HS-5 (cell line): Measurements from ENCODE around the gene PRSS21.

Experiments
- DNase-seq: peaks from one replicate; pipeline ENCODE4 v3.0.0-alpha.2; 2012; ENCODE audit warnings: low read depth

The PRSS21 gene, protein sequence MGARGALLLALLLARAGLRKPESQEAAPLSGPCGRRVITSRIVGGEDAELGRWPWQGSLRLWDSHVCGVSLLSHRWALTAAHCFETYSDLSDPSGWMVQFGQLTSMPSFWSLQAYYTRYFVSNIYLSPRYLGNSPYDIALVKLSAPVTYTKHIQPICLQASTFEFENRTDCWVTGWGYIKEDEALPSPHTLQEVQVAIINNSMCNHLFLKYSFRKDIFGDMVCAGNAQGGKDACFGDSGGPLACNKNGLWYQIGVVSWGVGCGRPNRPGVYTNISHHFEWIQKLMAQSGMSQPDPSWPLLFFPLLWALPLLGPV

DNA sequence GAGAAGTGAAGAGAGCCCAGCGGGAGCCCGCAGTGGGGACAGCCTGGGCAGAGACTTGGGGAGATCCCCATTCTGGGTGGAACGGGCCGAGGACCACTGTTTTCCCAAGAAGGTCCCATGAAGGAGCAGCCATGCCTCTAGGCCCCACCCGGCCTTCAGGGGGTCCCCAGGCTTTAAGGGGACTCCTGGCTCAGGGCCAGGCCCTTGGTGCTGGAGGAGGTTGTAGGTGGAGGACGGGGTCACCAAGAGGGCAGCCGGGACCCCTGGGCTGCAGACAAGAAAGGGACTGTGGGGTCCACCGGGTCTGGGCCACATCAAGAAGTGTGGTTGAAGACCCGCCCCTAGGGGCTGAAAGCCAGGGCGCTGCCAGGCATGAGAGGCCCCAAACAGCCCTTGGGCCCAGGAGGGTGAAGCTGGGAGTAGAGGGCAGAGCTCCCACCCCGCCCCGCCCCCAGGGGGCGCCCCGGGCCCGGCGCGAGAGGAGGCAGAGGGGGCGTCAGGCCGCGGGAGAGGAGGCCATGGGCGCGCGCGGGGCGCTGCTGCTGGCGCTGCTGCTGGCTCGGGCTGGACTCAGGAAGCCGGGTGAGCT, at the start of gene PRSS21:
Gene PRSS21 (plus strand): TSS at position 487 of the 589 bp plus-strand sequence. CDS start 32 bp downstream, at position 519.
- no peak for DNase-seq

DNA sequence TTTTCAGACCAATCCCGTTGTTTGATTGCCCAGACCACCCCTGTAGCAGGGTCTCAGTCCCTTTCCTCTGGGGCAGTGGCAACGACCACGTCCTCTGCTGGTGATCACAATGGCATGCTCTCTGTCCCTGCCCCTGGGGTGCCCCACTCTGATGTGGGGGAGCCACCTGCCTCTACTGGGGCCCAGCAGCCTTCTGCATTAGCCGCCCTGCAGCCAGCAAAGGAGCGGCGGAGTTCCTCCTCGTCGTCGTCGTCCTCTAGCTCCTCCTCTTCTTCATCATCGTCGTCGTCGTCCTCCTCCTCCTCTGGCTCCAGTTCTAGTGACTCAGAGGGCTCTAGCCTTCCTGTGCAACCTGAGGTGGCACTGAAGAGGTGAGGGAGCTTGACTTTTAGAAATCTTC, 49.1 kb upstream of the PRSS21 start:
- DNase-seq, result no peak

DNA sequence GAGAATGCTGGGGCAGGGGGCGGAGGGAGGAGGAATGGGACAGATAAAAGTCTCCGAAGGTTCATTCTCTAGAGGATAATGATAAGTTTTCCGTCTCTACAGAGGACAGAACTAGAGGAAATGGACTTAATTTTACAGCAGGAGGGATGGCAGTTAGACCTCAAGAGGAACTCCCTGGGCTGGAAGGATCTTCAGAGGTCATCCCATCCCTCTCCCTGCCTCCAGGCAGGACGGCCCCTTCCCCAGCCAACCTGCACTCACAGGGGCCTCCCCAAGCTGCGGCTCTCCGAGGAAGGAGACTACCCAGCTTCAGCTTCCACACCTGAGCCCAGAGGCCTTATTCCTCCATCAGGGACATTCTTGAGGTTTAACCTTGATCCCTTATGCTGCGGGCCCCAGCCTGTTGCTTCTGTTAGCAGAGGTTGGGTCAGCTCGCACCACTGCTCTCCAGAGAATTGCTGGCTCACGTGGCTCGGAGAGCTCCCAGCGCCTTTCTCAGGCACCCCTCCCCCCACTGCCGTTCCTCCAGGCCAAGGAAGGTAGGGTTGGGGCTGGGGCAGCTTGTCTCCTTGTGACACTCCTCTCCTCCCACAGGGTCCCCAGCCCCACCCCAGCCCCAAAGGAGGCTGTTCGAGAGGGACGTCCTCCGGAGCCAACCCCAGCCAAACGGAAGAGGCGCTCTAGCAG, 48.5 kb upstream of the PRSS21 start:
- no peak for DNase-seq

DNA sequence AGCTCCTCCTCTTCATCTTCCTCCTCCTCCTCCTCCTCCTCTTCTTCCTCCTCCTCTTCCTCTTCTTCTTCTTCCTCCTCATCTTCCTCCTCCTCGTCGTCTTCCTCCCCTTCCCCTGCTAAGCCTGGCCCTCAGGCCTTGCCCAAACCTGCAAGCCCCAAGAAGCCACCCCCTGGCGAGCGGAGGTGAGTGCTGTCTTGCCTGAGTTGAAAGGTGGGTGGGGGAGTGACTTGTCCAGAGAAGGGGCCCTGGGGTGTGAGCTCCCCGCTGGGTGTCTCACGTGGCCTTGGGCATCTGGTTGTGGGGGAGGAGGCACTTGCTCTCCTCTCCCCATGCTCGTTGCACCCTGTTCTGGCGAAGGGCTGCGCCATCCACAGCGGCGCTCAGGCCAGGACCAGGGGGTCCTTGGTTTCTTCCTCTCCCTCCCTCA, 47.9 kb upstream of the PRSS21 start:
- no peak for DNase-seq

DNA sequence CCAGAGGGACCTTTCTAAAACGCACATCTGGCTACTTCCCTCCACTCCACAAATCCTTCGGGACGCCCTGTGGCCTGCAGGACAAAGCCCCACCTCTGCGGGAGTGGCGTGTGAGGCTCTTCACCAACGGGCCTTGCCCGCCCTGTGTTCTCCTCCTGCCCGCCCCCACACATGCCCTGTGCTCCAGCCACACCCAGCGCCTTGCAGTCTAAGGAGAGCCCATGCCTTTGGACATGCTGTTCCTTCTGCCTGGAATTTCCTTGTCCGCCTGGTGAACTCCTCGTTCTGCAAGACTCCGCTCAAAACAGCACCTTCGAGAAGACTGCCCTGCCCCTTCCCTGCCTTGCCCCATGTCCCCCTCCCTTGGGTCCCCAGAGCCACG, 47.4 kb upstream of the PRSS21 start:
- DNase-seq, result no peak

DNA sequence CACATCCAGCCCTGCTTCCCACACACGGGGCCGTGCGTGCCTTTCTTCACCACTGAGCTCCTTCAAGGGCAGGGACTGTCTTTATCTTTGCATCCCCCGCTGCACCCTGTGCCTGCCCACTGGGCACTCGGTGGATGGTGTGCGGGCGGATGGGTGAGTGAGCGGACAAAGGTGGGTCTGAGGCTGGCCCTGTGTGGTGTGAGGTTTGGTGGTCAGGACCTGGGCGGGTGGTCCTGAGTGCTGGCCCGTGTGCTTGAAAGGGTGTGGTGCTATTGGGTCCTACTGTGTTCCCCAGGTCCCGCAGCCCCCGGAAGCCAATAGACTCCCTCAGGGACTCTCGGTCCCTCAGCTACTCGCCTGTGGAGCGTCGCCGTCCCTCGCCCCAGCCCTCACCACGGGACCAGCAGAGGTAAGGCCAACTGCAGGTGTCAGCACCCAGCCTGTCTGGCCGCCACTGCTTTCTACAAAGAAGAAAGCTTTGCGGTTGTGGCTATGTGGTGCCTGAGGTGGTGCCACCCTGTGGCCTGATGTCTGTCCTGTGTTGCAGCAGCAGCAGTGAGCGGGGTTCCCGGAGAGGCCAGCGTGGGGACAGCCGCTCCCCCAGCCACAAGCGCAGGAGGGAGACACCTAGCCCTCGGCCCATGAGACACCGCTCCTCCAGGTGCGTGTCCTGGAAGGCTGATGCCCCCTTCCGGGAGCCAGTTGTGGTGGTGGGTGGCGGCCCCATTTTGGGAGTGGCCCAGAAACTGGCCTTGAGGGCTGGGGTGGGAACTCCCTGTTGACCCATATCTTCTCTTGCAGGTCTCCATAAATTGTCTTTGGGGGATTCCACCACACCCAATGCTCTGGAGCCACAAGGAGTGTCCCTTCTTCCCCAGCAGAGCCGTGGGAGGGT, 46.7 kb upstream of the PRSS21 start:
- DNase-seq, result no peak

DNA sequence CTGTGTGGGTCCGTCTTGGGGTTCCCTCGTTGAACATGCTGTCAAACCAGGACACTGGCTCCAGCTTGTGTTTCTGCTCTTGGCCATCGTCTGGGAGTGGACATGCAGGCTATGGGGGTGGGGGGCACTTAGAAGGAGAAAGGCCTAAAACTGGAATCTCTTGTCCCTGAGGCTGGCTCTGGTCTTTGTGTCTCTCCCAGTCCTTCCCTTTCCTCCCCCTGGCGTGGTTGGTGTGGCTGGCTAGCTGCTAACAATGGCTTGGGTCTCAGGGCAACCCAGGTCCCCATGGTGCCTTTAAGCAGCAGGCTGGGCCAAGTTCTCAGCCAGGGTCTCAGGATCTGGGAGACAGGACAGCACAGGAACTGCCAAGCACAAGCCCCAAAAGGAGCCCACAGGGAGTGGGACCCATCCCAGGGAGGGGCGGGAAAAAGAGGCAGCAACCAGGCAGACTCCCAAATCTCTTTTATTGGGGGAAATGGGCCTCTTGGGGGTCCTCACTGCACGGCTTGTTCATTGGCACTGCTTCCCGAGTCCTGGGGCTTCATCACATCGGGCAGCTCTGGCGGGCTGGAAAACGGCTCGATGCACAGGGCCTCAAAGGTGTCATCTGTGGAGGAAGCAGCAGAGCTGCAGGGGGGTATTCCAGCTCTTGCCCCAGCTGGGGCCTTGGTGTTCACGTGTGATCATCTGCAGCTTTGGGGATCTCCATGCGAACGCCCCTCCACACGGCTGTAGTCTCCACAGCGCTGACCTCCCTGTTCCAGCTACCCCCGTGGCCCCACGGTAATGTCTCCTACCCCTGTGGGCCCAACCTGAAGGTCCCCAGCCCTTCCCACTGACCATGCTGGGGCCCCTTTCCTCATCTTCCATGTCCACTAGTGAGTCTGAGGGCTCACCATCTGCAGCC, 45.3 kb upstream of the PRSS21 start:
- DNase-seq, result no peak

DNA sequence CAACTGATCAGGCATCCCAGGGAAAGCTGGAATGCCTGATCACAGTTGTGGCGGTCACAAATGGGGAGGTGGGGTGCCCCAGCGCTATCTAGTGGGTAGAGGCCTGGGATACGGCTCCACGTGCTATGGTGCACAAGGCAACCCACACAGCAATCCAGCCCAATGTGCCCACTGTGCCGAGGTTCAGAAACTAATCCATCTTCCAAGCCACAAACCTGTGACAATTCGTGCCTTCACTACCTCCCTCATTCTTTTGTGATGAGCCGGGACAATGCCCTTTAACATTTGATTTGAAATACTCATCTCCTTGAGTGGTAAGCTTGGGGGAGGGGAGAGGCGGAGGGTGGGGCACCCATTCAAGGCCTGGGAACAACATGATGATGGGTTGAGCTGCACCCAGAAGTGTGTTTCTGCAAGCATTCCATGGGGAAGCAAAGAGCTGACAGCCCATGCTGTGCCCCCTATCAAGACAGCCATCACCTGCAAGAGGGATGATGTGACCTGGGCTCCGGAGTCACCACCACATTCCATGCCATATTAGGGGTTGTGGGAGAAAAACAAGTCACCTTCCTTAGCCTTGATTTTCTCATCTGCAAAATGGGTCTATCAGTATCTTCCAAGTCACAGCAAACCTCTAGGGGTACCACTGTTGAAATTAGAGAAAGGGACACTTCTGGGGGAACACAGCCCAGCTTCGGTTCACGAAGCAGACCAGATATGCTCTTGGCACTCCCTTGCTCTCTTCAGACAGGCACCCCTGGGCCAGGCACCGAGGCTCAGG, 43.7 kb upstream of the PRSS21 start:
- DNase-seq, result peak; percentile 36

DNA sequence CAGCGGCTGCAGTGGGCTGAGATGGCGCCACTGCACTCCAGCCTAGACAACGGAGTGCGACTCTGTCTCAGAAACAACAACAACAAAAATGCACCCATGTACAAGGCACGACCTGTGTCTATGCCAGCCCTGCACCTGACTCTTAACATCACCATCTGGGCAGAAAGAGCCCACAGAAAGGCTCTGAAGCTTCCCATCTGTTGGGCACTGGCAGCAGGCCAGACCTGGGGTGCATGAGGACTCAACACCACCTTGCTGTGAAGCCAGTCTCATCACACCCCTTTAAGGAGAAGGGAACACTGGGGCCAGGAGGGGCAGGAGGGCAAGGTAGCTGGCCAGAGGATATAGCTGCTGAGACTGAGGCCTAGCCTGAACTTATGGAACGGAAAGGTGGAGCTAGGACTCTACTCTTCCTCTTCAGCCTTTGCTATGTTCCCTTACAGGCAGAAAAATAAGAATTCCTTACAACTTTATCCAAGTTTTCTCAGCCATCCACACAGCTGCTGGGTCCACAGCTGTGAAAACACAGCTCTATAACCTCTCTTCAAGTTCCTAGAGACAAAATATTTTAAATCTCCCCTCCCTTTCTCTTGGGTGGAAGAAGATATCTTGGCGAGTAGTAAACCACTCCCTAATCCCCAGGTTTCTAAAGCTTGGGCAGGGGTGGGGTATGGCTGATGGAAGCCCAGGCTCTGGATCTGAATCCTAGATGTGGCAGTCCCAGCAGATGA, 42.7 kb upstream of the PRSS21 start:
- DNase-seq, result no peak

DNA sequence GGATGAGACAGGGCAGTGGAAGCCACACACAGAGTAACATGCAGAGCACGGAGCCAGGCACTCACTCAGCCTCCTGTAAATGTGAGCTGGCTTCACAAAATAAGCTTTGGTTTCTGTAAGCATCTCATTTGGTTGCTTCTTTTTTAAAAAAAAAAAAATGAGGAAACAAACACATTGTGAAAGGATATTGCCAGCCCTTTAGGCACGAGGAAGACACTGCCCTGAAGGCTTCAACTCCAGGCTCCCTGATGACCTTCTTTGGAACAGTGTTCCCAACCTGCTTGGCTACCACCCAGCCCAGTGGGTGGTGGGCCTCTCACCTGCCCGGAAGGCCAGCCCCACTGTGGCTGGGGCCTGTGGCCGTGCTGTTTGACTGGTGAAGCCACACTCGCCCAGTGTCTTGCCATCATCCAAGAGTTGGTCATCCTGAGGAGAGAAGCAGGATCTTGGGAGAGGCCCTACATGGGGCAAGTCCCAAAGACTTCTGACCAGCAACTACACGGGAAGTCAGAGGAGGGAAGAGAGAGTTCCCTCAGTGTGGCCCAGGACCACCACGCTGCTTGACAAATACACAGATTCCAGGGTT, 41.8 kb upstream of the PRSS21 start:
- no peak for DNase-seq

DNA sequence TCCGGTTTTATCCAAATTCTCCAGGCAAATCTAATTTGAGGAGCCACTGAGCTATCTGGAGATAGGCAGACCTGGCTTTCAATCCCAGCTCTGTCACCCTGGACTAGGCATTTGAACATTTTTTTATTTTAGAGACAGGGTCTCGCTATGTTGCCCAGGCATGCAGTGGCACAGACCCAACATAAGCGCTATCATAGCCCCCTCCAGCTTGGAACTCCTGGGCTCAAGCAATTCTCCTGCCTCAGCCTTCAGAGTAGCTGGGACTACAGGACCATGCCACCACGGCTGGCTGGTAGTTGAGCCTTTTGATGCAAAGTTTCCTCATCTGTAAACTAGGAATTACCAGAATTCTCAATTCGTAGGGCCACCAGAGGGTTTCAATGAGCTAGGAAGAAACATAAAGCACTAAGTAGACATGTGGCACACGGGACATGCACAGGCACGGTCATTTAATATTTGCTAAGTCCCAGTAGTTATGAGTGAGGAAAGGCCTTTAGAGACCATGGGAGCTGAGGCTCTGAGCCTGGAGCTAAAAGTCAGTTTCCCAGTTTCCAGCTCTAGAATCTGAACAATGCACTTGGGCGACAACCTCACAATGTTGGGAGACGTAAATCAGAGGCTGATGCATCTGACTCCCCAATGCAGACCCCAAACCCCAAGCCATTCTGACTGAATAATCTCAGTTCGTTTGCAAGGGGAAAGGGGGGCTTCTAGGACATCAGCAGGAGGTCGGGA, 41.1 kb upstream of the PRSS21 start:
- no peak for DNase-seq

DNA sequence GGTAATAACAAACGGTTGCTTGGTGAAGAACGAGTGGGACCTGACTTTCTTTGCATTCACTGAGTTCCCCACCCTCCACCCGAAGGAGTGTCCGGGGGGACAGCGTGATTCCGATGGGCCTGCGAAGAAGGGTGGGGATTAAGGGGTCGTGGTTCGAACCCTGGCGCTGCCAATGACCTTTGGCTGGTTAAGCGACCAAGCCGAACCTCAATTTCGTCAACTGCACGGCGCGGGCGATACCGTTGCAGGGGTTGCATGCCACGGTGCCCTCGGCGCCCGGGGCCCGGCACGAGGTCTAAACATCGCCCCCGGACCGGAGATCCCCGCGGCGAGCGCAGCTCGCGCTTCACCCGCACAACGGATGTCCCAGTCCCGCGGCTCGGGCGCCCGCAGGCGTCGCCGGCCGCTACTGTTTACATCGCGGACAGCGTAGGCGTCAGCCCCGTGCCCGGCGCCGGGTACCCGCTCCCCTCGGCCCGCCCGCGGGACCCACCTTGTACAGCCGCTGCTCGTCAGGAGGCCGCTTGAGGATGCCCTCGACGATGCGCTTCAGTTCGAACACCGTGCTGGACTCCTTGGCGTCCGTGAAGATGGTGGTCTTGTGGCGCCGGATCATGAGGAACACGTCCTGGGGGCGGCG, 40.4 kb upstream of the PRSS21 start:
- no peak for DNase-seq

DNA sequence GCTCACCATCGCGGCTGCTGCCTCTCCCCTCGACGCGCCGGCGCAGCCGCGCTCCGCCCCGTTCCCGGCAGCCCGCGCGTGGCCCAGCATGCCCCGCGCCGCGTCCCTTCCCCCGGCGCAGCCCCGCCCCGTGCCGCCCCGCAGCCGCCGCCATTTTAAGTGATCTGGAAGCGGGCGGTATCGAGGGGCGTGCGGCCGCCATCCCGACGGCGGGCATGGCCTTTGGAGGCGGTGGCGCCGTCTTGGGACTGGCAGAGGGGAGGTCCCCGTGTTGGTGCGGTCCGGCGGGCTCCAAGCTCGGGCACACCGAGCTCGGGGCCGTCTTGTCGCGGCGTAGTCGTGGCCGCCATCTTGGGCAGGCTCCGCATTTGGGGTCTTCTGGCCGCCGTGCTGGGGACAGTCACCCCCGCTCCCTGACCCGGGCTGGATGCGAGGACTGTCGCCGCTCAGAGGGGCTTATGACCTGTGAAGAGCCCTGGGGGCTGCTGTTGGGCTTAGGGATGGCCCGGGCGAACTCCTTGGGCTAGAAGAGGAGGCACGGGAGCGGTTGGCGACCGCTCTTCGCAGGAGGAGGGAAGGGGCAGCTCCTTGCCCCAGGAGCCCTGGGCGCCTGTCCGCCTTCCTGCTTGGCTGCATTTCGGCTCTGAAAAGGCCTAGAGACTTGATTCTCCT, 39.7 kb upstream of the PRSS21 start, which contains the start of gene ELOB:
Gene ELOB (minus strand): TSS at position 50 of the 672 bp plus-strand sequence. CDS start 41 bp downstream, at position 9.
- no peak for DNase-seq

DNA sequence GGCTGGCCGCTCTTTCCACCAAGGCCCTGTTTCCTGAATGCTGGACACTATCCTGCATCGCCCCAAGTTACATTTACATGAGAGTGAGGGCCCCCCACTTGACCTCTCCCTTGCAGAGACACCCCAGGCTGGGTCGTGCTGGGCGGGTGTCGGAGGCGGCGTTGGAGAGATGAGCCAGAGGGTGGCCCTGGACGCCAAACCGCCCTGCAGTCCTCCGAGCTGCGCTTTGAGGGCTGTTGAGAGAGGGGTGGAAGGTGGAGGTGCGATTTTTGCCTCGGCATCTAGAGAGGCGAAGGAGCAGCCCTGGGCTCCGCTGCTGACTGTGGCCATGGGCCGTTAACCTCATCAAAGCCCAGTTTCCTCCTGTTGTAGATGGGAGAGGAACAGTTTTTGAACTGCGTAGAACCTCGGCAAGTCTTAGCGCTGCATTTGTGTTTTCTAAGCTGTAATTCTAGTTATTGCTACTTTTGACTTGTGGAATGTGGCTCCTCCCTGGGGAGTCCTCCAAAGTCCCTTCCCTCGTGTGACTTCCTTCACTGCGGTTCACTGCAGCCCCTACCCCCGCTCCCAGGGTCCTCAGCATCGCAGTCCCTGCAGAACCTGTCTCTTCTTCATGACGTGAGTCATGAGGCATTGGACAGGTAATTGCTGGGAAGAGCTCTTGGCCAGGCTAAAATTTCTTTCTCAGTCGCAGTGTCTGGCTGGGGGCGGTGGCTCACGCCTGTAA, 39.0 kb upstream of the PRSS21 start:
- DNase-seq, result no peak

DNA sequence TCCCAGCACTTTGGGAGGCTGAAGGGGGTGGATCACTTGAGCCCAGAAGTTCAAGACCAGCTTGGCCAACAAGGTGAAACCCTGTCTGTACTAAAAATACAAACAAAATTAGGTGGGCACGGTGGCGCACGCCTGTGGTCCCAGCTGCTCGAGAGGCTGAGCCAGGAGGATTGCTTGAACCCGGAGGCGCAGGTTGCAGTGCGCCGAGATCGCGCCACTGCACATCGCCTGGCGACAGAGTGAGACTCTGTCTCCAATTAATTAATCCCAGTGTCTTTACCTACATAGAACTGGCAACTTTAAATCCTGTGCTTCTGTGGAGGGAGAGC, 38.4 kb upstream of the PRSS21 start:
- DNase-seq, result no peak

DNA sequence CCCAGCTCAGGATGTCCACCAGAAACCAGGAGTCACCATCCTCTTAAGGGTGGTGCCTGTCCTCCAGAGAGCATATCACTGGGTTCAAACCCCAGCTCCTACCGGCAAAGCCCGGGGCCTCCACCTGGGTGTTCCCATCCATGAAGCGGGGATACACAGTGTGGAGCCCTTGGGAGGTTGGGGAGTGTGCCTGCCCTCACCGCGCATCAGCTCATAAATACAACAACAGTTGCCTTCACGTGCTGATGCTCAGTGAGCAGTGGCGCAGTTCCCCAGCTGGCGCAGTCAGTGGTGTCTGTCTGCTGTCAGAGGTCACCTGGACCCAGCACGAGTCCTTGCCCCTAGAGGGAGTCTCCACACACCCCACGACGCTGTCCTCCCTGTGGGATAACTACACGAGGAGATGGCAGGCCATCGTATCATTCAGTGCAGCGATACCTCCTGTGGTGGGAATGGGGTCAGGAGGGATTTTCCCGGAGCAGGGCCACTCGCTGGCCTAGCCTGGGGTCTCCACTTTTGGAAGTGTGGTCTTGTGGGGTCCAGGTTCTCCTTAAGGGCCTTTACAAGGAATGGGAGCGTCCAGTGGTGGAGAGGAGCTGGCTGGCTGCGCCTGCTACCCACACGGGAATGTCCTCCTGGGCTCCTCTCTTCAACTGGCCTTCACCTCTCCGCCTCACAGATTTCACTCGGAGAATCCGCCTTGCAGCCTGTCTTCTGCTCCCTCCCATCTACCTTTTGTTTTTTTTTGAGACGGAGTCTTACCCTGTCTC, 37.7 kb upstream of the PRSS21 start:
- no peak for DNase-seq
